Endodermal cell (in vitro differentiated cells): ENCODE measurements around the gene GJB1. TPM values are rescaled to one million over a fixed set of nuclear protein-coding genes. Genes with fewer than 3 reads are reported as not detected.

Experiments used
- DNase-seq: peaks from one replicate; pipeline ENCODE4 v3.0.0-alpha.2; 2017
- H3K27ac ChIP-seq: 2 replicates; pipeline ENCODE4 v1.5.1; 2013; ENCODE audit warnings: mild to moderate bottlenecking, low read depth, low read length, moderate library complexity
- H3K27me3 ChIP-seq: 2 replicates; pipeline ENCODE4 v1.6.1; 2013; ENCODE audit warnings: mild to moderate bottlenecking, low read length, moderate library complexity; ENCODE audit not compliant: insufficient read depth, control insufficient read depth, poor library complexity, severe bottlenecking
- H3K36me3 ChIP-seq: 2 replicates; pipeline ENCODE4 v1.7.0; 2013; ENCODE audit warnings: mild to moderate bottlenecking, low read length, moderate library complexity; ENCODE audit not compliant: control insufficient read depth, insufficient read depth
- H3K4me1 ChIP-seq: one replicate; pipeline ENCODE4 v1.7.0; 2013; ENCODE audit warnings: low read length; ENCODE audit not compliant: control insufficient read depth, insufficient read depth
- H3K4me3 ChIP-seq: 2 replicates; pipeline ENCODE4 v1.5.1; 2013; ENCODE audit warnings: mild to moderate bottlenecking, low read length, moderate library complexity
- H3K9ac ChIP-seq: 2 replicates; pipeline ENCODE4 v1.6.1; 2013; ENCODE audit warnings: mild to moderate bottlenecking, low read length, moderate library complexity; ENCODE audit not compliant: poor library complexity, severe bottlenecking; ENCODE audit errors: extremely low read depth
- H3K9me3 ChIP-seq: 2 replicates; pipeline ENCODE4 v1.6.1; 2013; ENCODE audit warnings: mild to moderate bottlenecking, low read length, moderate library complexity; ENCODE audit not compliant: control insufficient read depth
- H3K27ac Mint-ChIP-seq: 2 replicates; pipeline ENCODE4 v1.8.0; 2020; ENCODE audit warnings: mixed read lengths
- H3K27me3 Mint-ChIP-seq: 2 replicates; pipeline ENCODE4 v1.8.0; 2021; ENCODE audit warnings: mild to moderate bottlenecking, mixed read lengths; ENCODE audit not compliant: insufficient read depth
- H3K36me3 Mint-ChIP-seq: 2 replicates; pipeline ENCODE4 v1.8.0; 2020; ENCODE audit warnings: low read depth, mixed read lengths
- H3K4me1 Mint-ChIP-seq: 2 replicates; pipeline ENCODE4 v1.8.0; 2020; ENCODE audit warnings: mixed read lengths
- H3K4me3 Mint-ChIP-seq: 2 replicates; pipeline ENCODE4 v1.8.0; 2020; ENCODE audit warnings: mild to moderate bottlenecking, moderate library complexity, mixed read lengths
- H3K9me3 Mint-ChIP-seq: 2 replicates; pipeline ENCODE4 v1.8.0; 2020; ENCODE audit warnings: mild to moderate bottlenecking, mixed read lengths
- WGBS, 2 experiments: methylation state at CpG; one replicate each; pipeline versions ENCODE4 v1.1.5 to v1.1.7; 2013; ENCODE audit warnings: missing lambda C conversion rate in 2 of 2, mixed read lengths in 1 of 2; ENCODE audit not compliant: insufficient coverage in 1 of 2, insufficient read length in 1 of 2; 5-methylcytosine and 5-hydroxymethylcytosine counted together
- total RNA-seq, 2 donors: library from RNA; stranded (reverse); fragmentation: NEBNext Ultra II Directional in 1 of 2; extraction: Animal tissue kit (Norgen Biotek cat#: 25700) in 1 of 2; gene quantifications; 2 replicates in 1 of 2; 3 replicates in 1 of 2; pipeline ENCODE4 v1.2.1, GENCODE V29; 2021
- TF ChIP-seq, protein P1 (sequence below): fragments of 200-600 bp; sonication (generic); conservative IDR thresholded peaks from 2 replicates; pipeline ENCODE4 v1.5.0; 2021; ENCODE audit warnings: antibody characterized with exemption, mild to moderate bottlenecking

GJB1 gene
- total RNA-seq, 2 donors from 2014 or later, result 0.91 to 1.4 TPM

DNA sequence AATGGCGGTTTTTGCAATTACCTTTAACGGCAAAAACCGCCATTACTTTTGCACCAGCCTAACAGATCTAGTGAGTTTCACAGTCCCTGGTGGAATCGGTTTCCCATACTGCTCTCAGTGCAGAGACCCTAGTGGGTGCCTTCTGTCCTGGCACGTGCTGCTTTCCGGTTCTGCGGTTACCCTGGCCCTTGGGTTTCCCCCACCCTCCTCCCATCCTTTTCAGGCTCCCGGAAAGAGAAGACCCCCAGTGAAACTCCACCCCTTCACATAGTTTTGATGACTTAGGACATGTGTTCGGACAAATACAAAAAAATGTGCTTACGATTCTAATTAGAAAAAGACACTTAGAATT lies 41.5 kb upstream of the GJB1 start:
- peaks cover 12% of the 10 kb centered on the region for H3K4me1 Mint-ChIP-seq
- Histone ChIP-seq H3K4me1 (peaks cover 4% of the 10 kb centered on the region), H3K9me3 (no peaks in the 10 kb centered on the region), H3K9ac (peak overlapping the region; percentile 67), H3K27ac (peak overlapping the region; percentile 89), H3K27me3 (no peaks in the 10 kb centered on the region), H3K36me3 (no peaks in the 10 kb centered on the region), H3K4me3 (peak overlapping the region; percentile 83)
- peaks cover 67% of the 10 kb centered on the region for H3K9me3 Mint-ChIP-seq
- no peaks in the 10 kb centered on the region for H3K27me3 Mint-ChIP-seq
- H3K27ac Mint-ChIP-seq, result peak overlapping the region; percentile 97
- WGBS, 2 experiments, result 8 to 9% methylated on average over 8 to 10 of the region's 10 CpGs
- H3K36me3 Mint-ChIP-seq, result no peaks in the 10 kb centered on the region
- peak overlapping the region; percentile 63 for H3K4me3 Mint-ChIP-seq
- TF ChIP-seq, protein P1, sequence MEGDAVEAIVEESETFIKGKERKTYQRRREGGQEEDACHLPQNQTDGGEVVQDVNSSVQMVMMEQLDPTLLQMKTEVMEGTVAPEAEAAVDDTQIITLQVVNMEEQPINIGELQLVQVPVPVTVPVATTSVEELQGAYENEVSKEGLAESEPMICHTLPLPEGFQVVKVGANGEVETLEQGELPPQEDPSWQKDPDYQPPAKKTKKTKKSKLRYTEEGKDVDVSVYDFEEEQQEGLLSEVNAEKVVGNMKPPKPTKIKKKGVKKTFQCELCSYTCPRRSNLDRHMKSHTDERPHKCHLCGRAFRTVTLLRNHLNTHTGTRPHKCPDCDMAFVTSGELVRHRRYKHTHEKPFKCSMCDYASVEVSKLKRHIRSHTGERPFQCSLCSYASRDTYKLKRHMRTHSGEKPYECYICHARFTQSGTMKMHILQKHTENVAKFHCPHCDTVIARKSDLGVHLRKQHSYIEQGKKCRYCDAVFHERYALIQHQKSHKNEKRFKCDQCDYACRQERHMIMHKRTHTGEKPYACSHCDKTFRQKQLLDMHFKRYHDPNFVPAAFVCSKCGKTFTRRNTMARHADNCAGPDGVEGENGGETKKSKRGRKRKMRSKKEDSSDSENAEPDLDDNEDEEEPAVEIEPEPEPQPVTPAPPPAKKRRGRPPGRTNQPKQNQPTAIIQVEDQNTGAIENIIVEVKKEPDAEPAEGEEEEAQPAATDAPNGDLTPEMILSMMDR, result no peak
- peak; percentile 57 for DNase-seq

DNA sequence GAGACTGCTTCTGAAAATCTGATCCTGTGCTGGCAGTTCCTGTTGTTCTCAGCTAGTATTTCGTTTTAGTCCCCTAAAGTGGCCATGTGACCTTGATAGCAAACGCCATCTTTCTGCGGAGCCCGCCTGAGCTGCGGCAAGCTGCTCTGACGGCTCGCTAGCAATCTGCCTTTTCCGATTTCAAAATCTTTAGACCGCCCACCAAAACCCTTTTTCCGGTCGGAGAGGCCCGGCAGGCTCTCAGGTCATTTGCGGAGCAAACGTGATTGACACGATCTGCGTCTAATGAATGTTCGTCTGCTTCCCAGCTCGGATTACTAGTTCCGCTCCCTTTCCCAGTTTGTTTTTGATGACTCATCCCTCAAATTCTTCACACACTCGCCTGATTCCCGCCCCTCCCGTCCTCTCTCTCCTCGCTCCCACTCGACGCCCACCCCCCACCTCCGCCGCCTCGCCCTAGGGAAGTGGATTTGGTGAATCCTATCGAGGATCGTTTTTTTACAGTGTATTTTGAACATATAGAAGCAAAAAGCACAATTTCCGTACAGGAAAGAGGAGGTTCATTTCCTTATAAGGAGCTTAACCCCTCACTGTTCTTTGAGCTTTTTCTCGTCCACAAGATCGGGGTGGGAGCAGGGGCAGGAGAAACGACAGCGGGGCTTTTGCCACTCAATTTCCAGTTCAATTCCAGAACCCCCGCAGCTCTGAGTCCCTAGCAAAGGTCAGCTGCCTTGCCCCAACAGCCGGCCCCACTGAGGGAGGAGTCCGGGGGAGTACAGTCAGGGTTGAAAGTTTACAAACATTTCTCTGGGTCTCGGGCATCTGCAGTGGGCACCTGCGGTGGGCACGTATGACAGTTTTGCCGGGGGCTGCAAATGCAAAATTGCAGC lies 40.9 kb upstream of the GJB1 start:
- Mint-ChIP-seq H3K27me3 (no peaks in the 10 kb centered on the region), H3K4me1 (peaks cover 12% of the 10 kb centered on the region), H3K9me3 (peaks cover 68% of the 10 kb centered on the region), H3K4me3 (peak overlapping the region; percentile 63), H3K36me3 (no peaks in the 10 kb centered on the region), H3K27ac (peak overlapping the region; percentile 97)
- 0 to 3% methylated on average over 3 to 30 of the region's 42 CpGs for WGBS, 2 experiments
- H3K36me3 ChIP-seq, result no peaks in the 10 kb centered on the region
- DNase-seq, result peak; percentile 92
- H3K4me3 ChIP-seq, result peak overlapping the region; percentile 83
- H3K4me1 ChIP-seq, result peaks cover 4% of the 10 kb centered on the region
- H3K9me3 ChIP-seq, result no peaks in the 10 kb centered on the region
- TF ChIP-seq, protein P1, result no peak
- no peaks in the 10 kb centered on the region for H3K27me3 ChIP-seq
- peak overlapping the region; percentile 95 for H3K27ac ChIP-seq
- peak overlapping the region; percentile 68 for H3K9ac ChIP-seq

DNA sequence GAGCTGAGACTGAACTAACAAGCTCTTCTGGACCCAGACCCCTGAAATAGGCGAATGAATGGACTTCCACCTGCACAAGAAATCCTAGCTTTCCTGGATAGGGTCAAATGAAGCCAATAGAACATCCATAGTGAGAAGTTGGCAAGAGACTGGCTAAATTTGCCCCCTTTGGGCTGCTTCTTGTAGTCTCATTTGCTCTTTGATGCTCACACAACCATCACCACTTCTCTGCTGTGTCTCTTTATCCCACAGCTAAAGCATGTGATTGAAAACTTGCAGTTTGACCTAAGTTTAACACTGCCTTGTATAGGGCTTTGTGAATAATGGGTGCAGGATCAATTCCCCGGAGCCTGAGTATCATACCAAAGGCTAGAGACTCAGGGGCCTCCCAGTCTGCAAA lies 40.2 kb upstream of the GJB1 start:
- Histone ChIP-seq H3K9me3 (no peaks in the 10 kb centered on the region), H3K4me1 (peaks cover 4% of the 10 kb centered on the region), H3K36me3 (no peaks in the 10 kb centered on the region), H3K27ac (peak overlapping the region; percentile 95), H3K27me3 (no peaks in the 10 kb centered on the region), H3K9ac (peak overlapping the region; percentile 68), H3K4me3 (peak overlapping the region; percentile 49)
- DNase-seq, result peak; percentile 46
- Mint-ChIP-seq H3K27ac (peak overlapping the region; percentile 97), H3K36me3 (no peaks in the 10 kb centered on the region), H3K4me1 (peaks cover 10% of the 10 kb centered on the region), H3K9me3 (peaks cover 61% of the 10 kb centered on the region), H3K27me3 (no peaks in the 10 kb centered on the region), H3K4me3 (peak overlapping the region; percentile 63)
- TF ChIP-seq, protein P1, result no peak
- 20 to 44% methylated on average over 1 to 2 of the region's 2 CpGs for WGBS, 2 experiments
